Hepatocyte (in vitro differentiated cells): ENCODE data around the gene TMX1.

ENCODE experiments used
- CTCF ChIP-seq: fragments of 200-600 bp; sonication (generic); IDR thresholded peaks from 2 replicates; pipeline ENCODE4 v1.5.1; 2016; ENCODE audit warnings: antibody characterized with exemption, mild to moderate bottlenecking; ENCODE audit not compliant: poor library complexity
- EZH2 ChIP-seq: fragments of 200-600 bp; sonication (generic); IDR thresholded peaks from 2 replicates; pipeline ENCODE4 v1.6.1; 2016; ENCODE audit warnings: antibody characterized with exemption, mild to moderate bottlenecking, borderline replicate concordance

DNA sequence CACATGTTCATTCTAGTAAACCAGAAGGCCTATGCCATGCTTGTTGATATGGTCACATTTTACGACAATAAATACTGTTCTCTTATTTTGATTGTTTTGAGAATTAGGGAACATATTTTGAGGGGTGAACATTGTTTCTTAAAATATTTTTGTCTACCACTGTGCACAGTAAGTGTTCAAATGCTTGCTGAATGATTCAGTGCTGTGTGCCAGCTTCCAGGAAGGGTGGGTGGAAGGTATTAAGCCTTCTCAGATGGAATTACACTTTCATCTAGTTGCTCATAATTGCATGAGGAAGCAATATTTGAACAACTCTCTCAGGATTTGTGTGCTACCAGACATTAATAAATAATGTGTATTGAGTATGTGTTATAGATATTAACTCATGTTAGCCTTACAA is 15.5 kb upstream of the TMX1 start:
- TF ChIP-seq CTCF (no peak), EZH2 (no peak)
